ENCODE data around the gene VAMP2.

VAMP2 gene

DNA sequence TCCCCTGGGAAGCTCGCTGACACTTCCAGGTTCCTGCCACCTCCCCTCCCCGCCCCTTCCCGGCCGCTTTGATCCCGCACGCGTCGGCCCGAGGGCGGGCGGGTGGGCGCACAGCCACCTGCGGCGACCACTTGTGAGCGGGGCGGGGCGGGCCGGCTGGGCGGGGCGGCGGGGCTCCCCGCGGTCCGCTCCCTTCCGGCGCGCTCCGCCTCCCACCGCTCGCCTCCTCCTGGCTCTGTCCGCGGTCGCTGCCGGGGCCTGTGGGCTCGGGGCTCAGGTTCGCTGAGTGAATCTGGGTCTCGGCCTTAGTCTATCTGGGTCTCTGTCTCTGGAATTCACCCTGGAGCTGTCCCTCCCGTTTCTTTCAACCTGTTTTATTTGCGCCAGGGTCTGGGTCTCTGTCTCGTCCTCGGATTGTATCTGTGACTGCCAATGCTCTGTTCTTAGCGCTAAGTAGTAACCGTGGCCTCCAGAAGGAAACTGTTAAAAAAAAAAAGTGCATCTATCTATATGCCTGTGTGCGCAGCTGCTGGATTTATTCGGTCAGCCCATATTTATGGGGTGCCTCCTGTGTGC is 36.2 kb downstream of the VAMP2 start:
- H3K27ac ChIP-seq, result peak overlapping the region; percentile 50
- no peak for DNase-seq (ENCODE audit: low read depth, low spot score)

DNA sequence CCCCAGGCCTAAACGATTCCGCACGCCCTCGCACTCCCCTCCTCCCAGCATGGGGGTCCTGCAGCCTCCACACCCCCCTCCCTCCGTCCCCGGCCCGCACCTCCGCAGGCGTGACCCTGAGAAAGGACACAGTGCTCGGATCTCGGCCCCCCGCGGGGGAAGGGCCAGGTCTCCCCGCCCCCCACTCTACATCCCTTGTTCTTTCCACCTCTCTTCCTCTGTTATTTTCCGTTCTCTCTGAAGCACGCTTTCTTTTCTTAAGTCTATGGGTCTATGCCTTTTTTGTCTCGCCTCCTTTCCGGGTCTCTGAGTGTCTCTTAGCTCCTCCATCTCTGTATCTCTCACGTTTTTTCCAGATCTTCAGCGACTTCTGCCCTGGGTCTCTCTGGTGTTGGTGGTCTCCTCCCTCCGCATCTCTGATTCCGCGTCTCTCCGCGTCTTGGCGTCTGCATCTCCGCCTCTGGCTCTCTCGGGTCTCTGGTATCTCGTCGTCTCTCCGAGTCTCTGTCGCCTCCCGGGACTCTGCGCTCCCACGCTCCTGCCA is 36.7 kb downstream of the VAMP2 start:
- DNase-seq (ENCODE audit: low read depth, low spot score), result no peak
- peak overlapping the region; percentile 50 for H3K27ac ChIP-seq

DNA sequence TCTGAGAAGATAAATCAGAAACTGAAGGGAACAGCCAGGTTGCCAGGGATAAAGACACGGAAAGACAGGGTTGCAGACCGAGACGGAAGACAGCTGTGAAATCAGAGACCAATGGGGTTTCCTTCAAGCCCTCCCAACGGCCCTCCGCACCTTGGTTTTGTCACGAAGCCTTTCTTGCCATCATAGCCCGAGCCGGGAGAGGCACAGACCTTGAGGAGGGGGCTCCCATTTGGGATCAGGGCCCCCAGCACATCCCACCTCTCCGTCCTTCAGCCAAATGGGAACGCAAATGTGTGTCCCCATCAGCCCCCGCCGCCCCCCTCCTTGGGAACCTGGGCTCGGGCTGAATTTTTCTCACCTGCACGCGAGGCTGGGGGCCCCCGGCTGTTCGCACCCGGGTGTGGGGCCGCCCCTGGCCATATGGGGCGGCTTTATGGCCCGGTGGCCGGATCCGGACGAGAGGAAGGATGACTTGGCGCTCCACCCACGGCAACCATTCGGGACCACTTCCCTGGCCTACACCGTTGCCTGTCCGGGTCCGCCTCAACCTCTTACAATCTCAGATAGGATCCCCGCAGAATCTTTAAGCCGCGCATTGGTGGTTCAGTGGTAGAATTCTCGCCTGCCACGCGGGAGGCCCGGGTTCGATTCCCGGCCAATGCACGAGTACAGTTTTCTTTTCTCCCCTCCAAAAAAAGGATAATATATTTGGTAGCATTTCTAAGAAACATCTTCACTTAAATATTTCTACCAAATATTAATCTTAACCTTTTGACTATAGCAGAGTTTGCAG is 37.4 kb downstream of the VAMP2 start:
- DNase-seq (ENCODE audit: low read depth, low spot score), result no peak

DNA sequence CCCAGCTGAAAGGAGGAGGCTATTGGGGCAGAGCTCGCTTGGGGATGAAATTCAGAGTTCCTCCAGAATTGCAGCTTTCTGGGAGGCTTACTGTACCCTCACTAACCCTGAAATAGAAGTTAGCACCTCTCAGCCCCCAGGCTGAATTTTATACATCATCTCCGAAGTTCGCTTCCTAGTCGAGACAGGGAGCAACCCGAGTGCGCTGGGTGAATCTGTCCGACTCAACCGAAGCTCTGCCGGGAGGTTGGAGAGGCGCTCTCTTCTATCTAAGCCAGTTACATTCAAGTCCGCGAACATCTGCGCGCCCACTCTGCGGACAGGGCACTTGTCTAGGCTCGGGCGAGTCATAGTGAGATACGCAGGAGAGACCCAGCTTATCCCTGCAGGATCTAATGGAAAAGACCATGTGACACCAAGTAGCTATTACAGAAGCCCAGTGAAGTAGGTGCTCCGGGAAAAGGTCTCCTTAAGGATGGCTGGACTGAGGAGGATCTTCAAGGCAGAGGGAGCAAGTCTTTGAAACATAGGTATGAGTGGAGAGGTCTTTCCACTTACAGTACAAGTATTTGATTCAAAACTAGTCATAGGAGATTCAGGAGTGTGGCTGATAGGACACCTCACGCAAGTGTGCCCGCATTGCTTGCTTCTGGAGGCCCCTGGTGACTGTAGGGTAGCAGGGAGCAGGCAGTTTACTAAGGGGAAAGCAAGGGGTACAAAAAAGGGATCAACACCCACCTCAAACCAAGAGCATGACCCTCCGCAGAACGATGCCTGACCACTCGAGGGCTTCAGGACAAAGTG is 38.2 kb downstream of the VAMP2 start:
- H3K27ac ChIP-seq, result no peak overlapping the region
- no peak for DNase-seq (ENCODE audit: low read depth, low spot score)

More for the DNA sequence above, 37.4 kb downstream of the VAMP2 start:
- H3K27ac ChIP-seq, result no peak overlapping the region

DNA sequence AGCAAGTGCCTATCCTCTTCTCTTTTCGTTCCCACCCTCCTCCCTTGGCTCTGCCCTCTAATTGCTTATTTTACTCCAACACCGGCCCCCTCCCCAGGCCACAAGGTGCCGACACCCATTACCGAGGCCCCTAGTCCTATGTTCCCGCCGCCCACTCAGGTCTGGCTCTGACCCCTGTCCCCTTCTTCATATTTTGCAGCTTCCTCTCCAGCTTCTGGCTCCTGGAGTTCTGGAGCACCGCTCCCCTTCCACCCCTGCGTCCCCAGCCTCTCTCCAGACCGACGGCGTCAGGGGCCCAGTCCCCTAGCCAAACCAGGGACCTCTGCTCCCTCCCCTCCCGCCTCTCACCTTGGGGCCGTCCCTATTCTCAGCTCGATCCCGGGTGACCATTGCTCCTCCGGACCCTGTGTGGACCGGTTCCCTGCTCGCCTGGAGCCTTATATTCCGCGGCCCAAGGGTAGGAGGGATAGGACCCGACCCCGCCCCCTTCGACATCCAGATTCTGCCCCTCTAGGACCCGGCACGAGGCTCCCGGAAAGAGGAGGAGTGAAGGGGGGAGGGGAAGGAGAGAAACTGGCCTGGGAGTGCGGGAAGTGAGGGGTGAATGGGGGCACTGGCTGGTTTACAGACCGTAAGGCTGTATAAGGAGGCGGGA is 38.9 kb downstream of the VAMP2 start, which contains the start of gene HES7:
Gene HES7 (minus strand): TSS at position 412 of the 655 bp plus-strand sequence. CDS start 22 bp downstream, at position 390.
- H3K27ac ChIP-seq, result peak within 1 kb of the TSS; percentile 94
- no peak for DNase-seq (ENCODE audit: low read depth, low spot score)

DNA sequence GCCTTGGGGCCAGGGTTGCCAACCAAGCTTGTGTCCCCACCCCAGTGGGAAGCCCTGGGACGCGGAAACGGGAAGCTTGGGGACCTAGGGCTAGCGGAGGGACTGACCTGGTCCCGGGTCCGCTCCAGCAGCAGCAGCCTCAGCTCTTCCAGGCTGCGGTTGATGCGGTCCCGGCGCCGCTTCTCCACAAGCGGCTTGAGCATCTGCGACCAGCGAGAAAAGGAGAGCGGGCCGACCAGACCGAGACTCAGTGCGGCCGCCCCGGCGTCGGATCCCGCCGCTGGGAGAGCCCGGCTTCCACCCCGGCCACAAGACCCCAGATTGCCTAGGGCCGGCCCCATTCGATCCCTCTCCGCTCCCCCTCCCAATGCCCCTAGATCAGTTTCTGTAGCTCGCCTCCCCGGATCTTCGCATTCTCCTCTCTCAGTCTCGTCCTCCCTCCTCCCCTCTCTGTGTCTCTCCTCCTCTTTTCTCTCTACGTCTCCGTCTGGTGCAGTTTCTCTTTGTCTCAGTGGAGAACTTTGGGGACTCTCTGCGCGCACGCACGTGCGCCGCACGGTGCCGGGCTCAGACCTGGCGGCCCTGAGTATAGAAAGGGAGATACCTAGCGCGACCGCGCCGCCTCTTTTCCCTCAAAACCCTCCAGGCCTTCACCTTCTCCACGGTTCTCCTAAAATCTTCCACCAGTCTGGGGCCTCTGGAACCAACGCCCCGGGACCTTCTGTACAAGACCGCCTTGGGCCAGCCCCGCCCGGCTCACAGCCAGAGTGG is 39.6 kb downstream of the VAMP2 start:
- H3K27ac ChIP-seq, result peak overlapping the region; percentile 94
- DNase-seq (ENCODE audit: low read depth, low spot score), result no peak

DNA sequence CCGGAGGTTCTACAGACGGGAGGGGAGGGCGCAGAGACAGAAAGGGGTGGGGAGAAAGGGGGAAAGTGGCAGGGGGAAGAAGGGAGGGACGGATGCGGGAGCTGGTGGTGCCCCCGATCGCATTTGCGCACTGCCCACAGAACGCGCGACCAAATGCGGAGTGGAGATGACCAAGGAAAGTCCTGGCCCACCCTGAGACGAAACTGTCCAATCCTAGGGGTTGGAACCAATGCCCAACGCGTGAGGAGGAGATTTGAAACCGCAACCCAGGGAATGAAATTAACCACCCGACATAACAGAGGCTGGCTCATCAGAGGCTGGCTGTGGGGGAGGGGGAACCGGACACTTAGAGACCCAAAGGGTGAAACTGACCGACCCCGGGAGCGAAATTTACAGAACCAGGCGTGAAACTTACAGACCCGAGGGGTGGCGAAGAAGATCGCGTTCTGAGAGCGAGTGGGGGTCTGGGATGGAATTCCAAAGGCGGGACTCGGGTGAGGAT is 40.3 kb downstream of the VAMP2 start:
- H3K27ac ChIP-seq, result peak overlapping the region; percentile 94
- DNase-seq (ENCODE audit: low read depth, low spot score), result no peak

DNA sequence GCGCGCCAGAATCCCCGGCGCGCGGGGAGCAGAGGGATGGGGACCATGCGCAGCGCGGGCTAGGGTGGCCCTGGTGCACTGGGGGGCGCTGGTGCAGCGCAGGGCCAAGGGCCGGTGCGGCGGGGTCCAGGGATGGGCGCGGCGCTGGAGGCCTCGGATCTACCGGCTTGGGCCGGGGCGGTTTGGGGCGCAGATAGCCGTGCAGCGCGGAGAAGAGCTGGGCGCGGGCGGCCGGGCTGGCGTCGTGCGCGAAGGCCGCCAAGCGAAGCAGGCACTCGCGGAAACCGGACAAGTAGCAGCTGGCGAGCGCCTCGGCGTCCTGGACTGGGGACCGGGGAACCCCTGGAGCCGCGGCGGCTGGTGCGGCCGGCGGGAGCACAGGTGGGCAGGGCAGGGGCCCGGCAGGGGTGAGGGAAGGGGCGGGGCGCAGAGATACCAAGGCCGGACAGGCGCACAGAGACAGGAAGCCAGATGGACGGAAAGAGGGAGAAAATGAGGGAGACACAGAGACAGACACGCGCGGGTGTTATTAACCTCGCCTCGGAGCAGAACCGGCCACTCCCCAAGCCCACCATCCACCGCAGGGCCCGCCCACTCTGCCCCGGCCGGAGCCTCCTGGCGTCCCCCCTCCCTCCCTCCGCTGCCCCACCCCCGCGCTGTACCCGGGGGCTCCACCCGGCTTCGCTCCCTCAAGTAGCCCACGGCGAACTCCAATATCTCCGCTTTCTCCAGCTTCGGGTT is 40.9 kb downstream of the VAMP2 start:
- peak overlapping the region; percentile 94 for H3K27ac ChIP-seq
- DNase-seq (ENCODE audit: low read depth, low spot score), result no peak

DNA sequence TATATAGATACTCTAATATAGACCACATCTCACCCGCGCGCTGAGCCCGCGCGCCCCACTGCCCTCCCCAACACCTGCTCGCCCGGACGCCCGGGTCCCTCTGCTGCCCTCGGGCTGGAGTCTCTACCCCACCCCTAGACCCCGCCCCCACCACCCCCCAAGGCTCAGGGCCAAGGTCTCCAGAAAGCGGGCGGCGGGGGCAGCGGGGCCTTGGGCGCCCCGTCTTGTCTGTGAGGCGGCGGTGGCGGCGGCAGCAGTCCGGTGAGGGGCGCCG is 41.4 kb downstream of the VAMP2 start:
- no peak for DNase-seq (ENCODE audit: low read depth, low spot score)

DNA sequence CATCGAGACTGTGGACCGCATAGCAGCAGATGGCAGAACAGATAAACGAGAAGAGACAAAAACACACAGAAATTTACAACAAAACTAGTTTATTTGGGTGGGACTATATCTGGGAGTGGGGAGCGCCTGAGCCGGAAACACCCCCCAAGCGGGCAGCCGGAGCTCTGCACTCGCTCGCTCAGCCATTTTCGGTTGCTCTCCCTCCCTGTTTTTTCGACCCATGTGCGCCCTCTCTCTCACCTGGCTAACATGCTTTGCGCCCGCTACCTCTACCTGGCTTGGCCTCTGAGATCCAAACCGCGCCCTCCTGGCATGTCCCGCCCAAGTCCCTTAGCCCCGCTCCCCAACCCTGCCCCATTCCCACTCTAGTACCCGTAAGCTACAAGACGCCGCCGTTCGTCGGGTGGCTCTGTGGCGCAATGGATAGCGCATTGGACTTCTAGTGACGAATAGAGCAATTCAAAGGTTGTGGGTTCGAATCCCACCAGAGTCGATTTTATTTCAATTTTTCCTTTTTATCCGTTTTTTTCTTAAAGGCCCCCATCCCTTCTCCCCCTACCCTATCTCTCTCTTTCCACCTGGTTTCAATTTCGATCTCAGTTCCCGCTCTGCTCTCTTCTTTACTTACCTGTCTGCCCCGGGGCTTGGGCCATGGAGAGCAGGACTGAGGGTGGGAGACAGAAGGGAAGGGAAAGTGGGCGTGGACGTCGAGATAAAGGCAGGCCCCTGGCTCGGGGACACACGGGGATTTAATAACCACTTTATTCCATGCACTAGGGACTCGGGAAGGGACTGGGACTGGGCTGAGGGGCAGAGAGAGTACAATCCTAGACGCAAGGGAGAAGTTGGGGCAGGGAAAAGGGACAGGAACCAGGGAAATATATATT is 42.0 kb downstream of the VAMP2 start:
- peak overlapping the region; percentile 94 for H3K27ac ChIP-seq
- DNase-seq (ENCODE audit: low read depth, low spot score), result peak; percentile 61

More for the DNA sequence above, 41.4 kb downstream of the VAMP2 start:
- peak overlapping the region; percentile 94 for H3K27ac ChIP-seq

DNA sequence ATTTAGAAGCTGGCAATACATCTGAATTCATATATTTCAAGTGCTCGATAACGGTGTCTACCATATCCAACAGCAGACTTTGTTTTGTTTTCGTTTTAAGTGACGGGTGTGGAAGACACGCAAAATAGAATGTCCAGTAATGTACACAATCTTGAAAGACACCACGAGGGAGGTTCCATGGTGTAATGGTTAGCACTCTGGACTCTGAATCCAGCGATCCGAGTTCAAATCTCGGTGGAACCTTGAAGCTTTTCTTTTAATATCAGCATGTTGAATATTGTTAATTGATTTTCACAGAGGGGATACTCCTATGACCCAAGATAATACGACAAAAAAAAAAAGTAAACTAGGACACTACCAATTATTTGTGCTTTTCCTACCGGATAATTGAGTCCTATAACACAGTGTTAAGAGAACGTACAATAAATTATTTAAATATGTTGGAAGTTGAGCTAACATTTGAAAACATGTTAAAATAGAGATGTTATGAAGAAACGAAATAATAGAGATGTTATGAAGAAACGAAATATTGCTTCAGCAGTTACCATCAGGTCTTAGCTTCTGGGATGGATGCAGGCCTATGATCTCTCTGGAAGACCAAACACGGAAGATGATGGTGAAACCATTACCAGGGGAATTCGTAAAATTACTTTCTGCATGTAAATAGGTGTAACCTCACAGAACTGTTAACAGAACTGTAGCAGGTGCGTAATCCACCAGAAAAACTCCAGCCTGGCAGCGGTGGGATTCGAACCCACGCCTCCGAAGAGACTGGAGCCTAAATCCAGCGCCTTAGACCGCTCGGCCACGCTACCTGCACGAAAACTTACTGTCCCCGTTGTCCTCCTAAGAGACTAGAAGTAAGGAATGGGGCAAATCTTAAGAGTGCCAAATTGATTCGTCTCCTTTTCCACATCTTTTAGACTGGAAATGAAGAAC is 42.9 kb downstream of the VAMP2 start:
- peak overlapping the region; percentile 94 for H3K27ac ChIP-seq
- DNase-seq (ENCODE audit: low read depth, low spot score), result peak; percentile 77

DNA sequence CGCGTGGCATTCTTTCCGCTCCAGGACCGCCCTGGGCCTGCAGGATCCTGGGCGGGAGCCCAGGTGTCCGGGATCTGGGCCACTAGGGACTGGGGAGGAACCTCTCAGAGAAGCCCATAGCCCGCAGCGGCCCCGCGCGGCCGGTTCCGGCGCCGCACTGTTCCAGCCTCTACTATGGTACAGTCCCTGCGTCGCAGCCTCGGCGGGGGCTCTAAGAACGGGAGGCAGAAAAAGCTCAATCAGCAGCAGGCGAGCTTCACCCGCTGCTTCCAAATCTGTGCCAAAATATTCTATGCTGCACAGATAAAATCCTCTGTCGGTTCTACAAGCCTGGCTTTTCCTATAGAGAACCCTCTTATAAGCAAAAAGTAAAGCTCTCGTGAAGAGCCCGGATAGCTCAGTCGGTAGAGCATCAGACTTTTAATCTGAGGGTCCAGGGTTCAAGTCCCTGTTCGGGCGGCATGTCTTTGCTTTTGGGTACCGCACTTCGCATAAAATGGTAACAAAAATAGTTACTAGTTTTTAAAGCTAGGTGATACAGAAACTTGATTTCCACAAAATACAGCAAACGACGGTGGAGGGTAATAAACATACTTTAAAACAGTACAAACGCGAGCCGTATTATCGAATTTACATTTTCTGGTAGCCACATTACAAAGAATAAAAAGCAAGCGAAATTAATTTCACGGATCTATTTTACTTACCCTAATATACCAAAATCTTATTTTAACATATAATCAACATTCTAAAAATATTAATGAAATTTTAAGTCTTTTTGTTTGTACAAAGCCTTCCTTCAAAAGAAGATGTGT is 43.8 kb downstream of the VAMP2 start:
- no peak for DNase-seq (ENCODE audit: low read depth, low spot score)
- peak overlapping the region; percentile 94 for H3K27ac ChIP-seq

DNA sequence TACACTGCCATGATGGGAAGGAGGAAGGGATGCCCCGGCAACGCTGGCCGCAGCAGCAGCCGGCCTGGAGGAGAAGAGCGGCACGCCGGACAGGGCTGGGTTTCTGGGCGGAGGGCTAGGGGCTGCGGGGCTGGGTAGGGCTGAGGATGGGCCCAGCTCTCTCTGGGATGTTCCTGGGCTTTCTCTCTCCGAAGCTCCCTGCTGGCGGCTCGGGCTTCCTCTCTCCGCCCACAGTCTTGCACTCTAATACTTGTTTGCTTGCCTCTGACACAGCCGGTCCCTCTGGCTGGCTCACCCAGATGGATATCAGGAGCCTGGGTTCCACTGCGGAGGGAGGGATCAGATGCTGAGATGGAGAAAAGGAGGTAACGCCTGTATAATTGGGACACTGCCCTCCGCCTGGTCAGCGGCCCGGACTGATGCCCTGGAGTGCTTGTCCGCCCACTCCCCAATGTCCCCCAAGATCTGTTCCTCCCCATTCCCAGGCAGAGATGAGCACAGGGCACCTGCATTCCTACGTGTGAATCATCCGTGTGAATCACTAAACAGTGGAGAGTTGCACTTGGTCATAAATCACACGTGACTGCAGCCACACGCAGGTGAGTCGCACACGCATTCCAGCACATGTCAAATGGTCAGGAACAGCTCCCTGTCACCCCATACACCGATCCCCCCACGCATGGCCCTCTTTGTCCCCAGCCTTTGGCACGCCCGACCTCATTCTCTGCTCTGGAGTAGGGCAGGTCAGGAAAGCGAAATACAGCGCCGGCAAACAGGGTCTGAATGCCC is 44.6 kb downstream of the VAMP2 start, which contains the start of gene ALOXE3:
Gene ALOXE3 (minus strand): TSS at position 535 of the 789 bp plus-strand sequence. CDS start 524 bp downstream, at position 11.
- DNase-seq (ENCODE audit: low read depth, low spot score), result peak; percentile 91
- peak within 1 kb of the TSS; percentile 94 for H3K27ac ChIP-seq

DNA sequence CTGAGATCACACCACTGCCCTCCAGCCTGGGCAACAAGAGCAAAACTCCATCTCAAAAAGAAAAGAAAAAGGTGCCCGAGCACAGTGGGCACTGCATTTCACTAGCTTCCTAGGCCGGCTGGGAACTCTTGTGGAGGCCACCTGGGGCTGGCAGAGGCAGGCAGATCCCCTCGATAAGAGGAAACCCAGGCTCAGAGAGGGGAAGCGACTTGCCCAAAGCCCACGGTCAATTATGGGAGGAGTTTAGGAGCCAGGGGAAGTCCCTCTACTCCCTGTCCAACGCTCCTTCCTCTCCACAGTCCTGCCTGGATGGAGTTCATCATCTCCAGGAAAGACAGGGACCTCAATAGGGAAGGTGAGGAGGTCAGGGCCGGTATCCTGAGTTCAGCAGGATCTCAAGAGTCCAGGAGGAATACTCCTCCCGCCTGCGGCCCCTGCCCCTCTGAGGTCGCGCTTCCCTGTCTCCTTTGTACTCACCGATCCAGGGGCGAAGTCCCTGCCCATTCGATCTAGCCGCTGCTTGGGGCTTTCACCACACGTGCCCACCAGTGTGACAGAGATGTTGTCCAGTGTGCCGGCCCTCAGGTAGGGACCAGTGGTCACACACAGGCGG is 45.3 kb downstream of the VAMP2 start:
- DNase-seq (ENCODE audit: low read depth, low spot score), result no peak
- H3K27ac ChIP-seq, result peak overlapping the region; percentile 94

DNA sequence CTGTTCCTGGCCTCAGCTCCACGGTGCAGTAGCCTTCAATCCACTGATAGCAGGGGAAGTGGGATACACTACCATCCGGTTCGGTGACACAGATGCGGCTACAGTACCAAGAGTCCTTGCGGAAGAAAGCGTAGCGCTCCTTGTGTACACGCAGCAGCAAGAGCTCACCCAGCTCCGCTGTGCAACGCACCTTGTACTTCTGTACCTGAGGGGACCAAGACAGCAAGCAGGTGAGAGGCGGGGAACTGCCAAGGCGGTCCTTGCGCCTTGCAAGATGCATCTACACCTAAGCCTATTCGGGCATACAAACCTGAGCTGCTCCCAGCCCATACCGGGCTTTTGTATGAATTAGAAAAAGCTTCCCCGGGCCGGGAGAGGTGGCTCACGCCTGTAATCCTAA is 46.0 kb downstream of the VAMP2 start:
- no peak overlapping the region for H3K27ac ChIP-seq
- DNase-seq (ENCODE audit: low read depth, low spot score), result no peak
